SK-N-SH (cell line): ENCODE results near the gene SNCAIP. TPM values are rescaled to one million over a fixed set of nuclear protein-coding genes. Genes with fewer than 3 reads are reported as not detected.

Source experiments
- CTCF ChIA-PET: fragments of 300-600, 350-600 bp; formaldehyde crosslinking; extraction: SDS; loops from one replicate; lab custom pipeline; 2021; lab: Yijun Ruan, JAX
- POLR2A ChIA-PET: fragments of 350-600 bp; sonication (Branson Sonifier 250); formaldehyde crosslinking; extraction: SDS; loops from one replicate; lab custom pipeline; 2020; ENCODE audit warnings: antibody characterized with exemption, inconsistent platforms; lab: Yijun Ruan, JAX
- DNase-seq: peaks from one replicate; pipeline ENCODE4 v3.0.0; 2012
- H2AFZ ChIP-seq: fragments of 200-600 bp; sonication (generic); 2 replicates; pipeline ENCODE4 v1.8.1; 2016; ENCODE audit warnings: antibody characterized with exemption, mild to moderate bottlenecking, low read depth
- H3F3A ChIP-seq: fragments of 200-600 bp; sonication (generic); replicated peaks from 2 replicates; pipeline ENCODE3; 2016; ENCODE audit warnings: antibody characterized with exemption, mild to moderate bottlenecking; ENCODE audit not compliant: insufficient read depth
- H3K27ac ChIP-seq, 2 experiments: fragments of 200-500 bp in 1 of 2; fragments of 200-600 bp in 1 of 2; sonication (Bioruptor generic) in 1 of 2; sonication (generic), shearing (Covaris generic) in 1 of 2; 2 replicates each; pipeline versions ENCODE4 v1.5.1 to v1.6.1; 2014 to 2016; ENCODE audit warnings: low read depth in 2 of 2, inconsistent platforms in 1 of 2, low read length in 1 of 2, mild to moderate bottlenecking in 1 of 2, mixed read lengths in 1 of 2
- H3K27me3 ChIP-seq: fragments of 200-600 bp; sonication (generic), shearing (Covaris generic); 2 replicates; pipeline ENCODE4 v1.6.1; 2016; ENCODE audit warnings: mixed run types; ENCODE audit not compliant: insufficient read depth
- H3K36me3 ChIP-seq, 2 experiments: fragments of 200-500 bp in 1 of 2; fragments of 200-600 bp in 1 of 2; sonication (Bioruptor generic) in 1 of 2; sonication (generic) in 1 of 2; replicated peaks in 1 of 2; 2 replicates each; pipeline versions ENCODE3 to v1.5.1; 2014 to 2016; ENCODE audit warnings: low read length in 1 of 2, mild to moderate bottlenecking in 1 of 2; ENCODE audit not compliant: insufficient read depth in 2 of 2, control insufficient read depth in 1 of 2
- H3K4me1 ChIP-seq, 2 experiments: fragments of 200-500 bp in 1 of 2; fragments of 200-600 bp in 1 of 2; sonication (Bioruptor generic) in 1 of 2; sonication (generic), shearing (Covaris generic) in 1 of 2; 2 replicates each; pipeline versions ENCODE4 v1.5.1 to v1.6.1; 2014 to 2016; ENCODE audit warnings: low read depth in 1 of 2, low read length in 1 of 2, mixed run types in 1 of 2; ENCODE audit not compliant: insufficient read depth in 2 of 2, control insufficient read depth in 1 of 2
- H3K4me2 ChIP-seq: fragments of 200-600 bp; sonication (generic), shearing (Covaris generic); 2 replicates; pipeline ENCODE4 v1.6.1; 2017; ENCODE audit warnings: mixed run types
- H3K4me3 ChIP-seq, 2 experiments: fragments of 200-500 bp in 1 of 2; fragments of 200-600 bp in 1 of 2; sonication (Bioruptor generic) in 1 of 2; sonication (generic), shearing (Covaris generic) in 1 of 2; 2 replicates each; pipeline versions ENCODE4 v1.5.1 to v1.8.1; 2014 to 2016; ENCODE audit warnings: low read depth in 2 of 2, inconsistent platforms in 1 of 2, low read length in 1 of 2, mild to moderate bottlenecking in 1 of 2, mixed read lengths in 1 of 2, moderate library complexity in 1 of 2
- H3K79me2 ChIP-seq: fragments of 200-600 bp; sonication (generic); 2 replicates; pipeline ENCODE4 v1.8.1; 2017; ENCODE audit warnings: mild to moderate bottlenecking; ENCODE audit not compliant: insufficient read depth
- H3K9ac ChIP-seq: fragments of 200-600 bp; sonication (generic); 2 replicates; pipeline ENCODE4 v1.6.1; 2017; ENCODE audit warnings: mixed run types
- H3K9me2 ChIP-seq: fragments of 200-600 bp; sonication (generic); 2 replicates; pipeline ENCODE4 v1.6.1; 2017; ENCODE audit warnings: mixed run types
- H3K9me3 ChIP-seq: fragments of 200-600 bp; sonication (generic); 2 replicates; pipeline ENCODE4 v1.6.1; 2017; ENCODE audit warnings: mixed run types, mild to moderate bottlenecking, moderate library complexity
- H4K20me1 ChIP-seq: fragments of 200-600 bp; sonication (generic); 2 replicates; pipeline ENCODE4 v1.6.1; 2017; ENCODE audit warnings: mild to moderate bottlenecking, mixed run types; ENCODE audit not compliant: insufficient read depth
- CHD2 ChIP-seq: fragments of 150-350 bp; IDR thresholded peaks from 2 replicates; pipeline ENCODE4 v1.6.1; 2018; ENCODE audit warnings: low read length; ENCODE audit not compliant: partially characterized antibody
- CTCF ChIP-seq: fragments of 200-600 bp; sonication (generic); IDR thresholded peaks from 2 replicates; pipeline ENCODE4 v1.6.1; 2017; ENCODE audit warnings: antibody characterized with exemption, mild to moderate bottlenecking, moderate library complexity
- ELF1 ChIP-seq: IDR thresholded peaks from 2 replicates; pipeline ENCODE4 v1.4.0; 2012
- EP300 ChIP-seq, 2 experiments: IDR thresholded peaks; 2 replicates each; pipeline versions ENCODE4 v1.4.0 to v1.6.1; 2012; ENCODE audit warnings: borderline replicate concordance in 1 of 2, low read depth in 1 of 2, low read length in 1 of 2
- FOSL2 ChIP-seq: IDR thresholded peaks from 2 replicates; pipeline ENCODE4 v1.4.0; 2012; ENCODE audit warnings: low read depth, mild to moderate bottlenecking, moderate library complexity, borderline replicate concordance
- FOXM1 ChIP-seq: IDR thresholded peaks from 2 replicates; pipeline ENCODE4 v1.4.0; 2012; ENCODE audit warnings: low read depth, mild to moderate bottlenecking
- GATA2 ChIP-seq: sonication (generic); formaldehyde crosslinking; IDR thresholded peaks from 2 replicates; pipeline ENCODE4 v1.5.0; 2020; ENCODE audit warnings: mild to moderate bottlenecking, missing genetic modification reagents
- JUND ChIP-seq: IDR thresholded peaks from 2 replicates; pipeline ENCODE4 v1.4.0; 2012
- MXI1 ChIP-seq: IDR thresholded peaks from 2 replicates; pipeline ENCODE4 v1.6.1; 2012; ENCODE audit warnings: mild to moderate bottlenecking, low read depth, low read length, improper control_type of control experiment
- NRF1 ChIP-seq: IDR thresholded peaks from 2 replicates; pipeline ENCODE4 v1.6.1; 2012; ENCODE audit warnings: low read depth, mild to moderate bottlenecking, low read length
- RCOR1 ChIP-seq: fragments of 150-350 bp; IDR thresholded peaks from 2 replicates; pipeline ENCODE4 v1.6.1; 2017; ENCODE audit warnings: antibody characterized with exemption, low read length
- RFX5 ChIP-seq: IDR thresholded peaks from 2 replicates; pipeline ENCODE4 v1.6.1; 2012; ENCODE audit warnings: mild to moderate bottlenecking, improper control_type of control experiment, low read length
- RXRA ChIP-seq: IDR thresholded peaks from 2 replicates; pipeline ENCODE4 v1.4.0; 2012; ENCODE audit warnings: low read depth, mild to moderate bottlenecking, borderline replicate concordance
- SMC3 ChIP-seq: IDR thresholded peaks from 2 replicates; pipeline ENCODE4 v1.6.1; 2012; ENCODE audit warnings: low read depth, low read length, improper control_type of control experiment
- TCF12 ChIP-seq: IDR thresholded peaks from 2 replicates; pipeline ENCODE4 v1.4.0; 2012
- TEAD4 ChIP-seq: IDR thresholded peaks from 2 replicates; pipeline ENCODE4 v1.4.0; 2012; ENCODE audit warnings: mild to moderate bottlenecking, borderline replicate concordance; ENCODE audit not compliant: insufficient read depth
- YY1 ChIP-seq: IDR thresholded peaks from 2 replicates; pipeline ENCODE4 v1.4.0; 2012; ENCODE audit warnings: low read depth, mild to moderate bottlenecking
- WGBS: methylation state at CpG from one replicate; pipeline ENCODE4 v1.1.6; 2017; ENCODE audit warnings: low lambda C conversion rate; 5-methylcytosine and 5-hydroxymethylcytosine counted together
- polyA plus RNA-seq, 3 experiments: library from polyadenylated mRNA; depleted of rRNA; stranded (reverse); fragments of >200 nt; gene quantifications; 2 replicates each; pipeline ENCODE4 v1.2.3, GENCODE V29; 2012
- TF ChIP-seq, protein P1 (sequence below): fragments of 150-350 bp; IDR thresholded peaks from 2 replicates; pipeline ENCODE4 v1.6.1; 2016; ENCODE audit warnings: mild to moderate bottlenecking, low read depth, low read length
- TF ChIP-seq, protein P2 (sequence below): fragments of 150-350 bp; IDR thresholded peaks from 2 replicates; pipeline ENCODE4 v1.6.1; 2017; ENCODE audit warnings: antibody characterized with exemption, low read length, low read depth, borderline replicate concordance
- TF ChIP-seq, protein P3 (sequence below): IDR thresholded peaks from 2 replicates; pipeline ENCODE4 v1.4.0; 2012; ENCODE audit warnings: low read depth, borderline replicate concordance

Gene SNCAIP
- polyA plus RNA-seq, 1 of the 3 experiments (the other 2 are of a cell fraction) = not detected

DNA sequence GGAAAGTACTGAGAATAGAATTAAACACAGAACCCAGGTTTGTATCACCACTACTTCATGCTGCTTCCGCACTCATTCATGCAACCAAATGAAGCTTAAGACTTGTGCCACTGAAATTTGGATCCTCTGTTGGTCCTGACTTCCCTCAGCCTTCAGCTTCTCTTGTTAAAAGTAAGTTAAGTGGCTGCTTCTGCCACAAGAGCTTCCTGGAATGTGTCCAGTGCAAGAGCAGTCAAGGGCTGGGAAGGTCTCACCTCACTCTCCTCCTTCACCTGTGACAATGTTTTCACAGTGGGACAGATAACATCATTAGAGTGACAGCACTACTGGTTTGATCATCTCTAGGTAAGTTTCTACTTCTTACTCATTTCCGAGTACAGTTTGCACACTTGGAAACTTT, 7.9 kb downstream of the SNCAIP start:
- DNase-seq = no peak
- 58% methylated on average over 2 of the region's 2 CpGs for WGBS
- no peaks in the 10 kb centered on the region for H3K36me3 ChIP-seq
- H3K27me3 ChIP-seq = no peaks in the 10 kb centered on the region; the same call in 1 of the 2 replicates
- H3K27ac ChIP-seq = no peak overlapping the region
- H3K9me2 ChIP-seq = no peaks in the 10 kb centered on the region
- no peak overlapping the region for H3K9ac ChIP-seq
- H2AFZ ChIP-seq = no peak overlapping the region
- no peaks in the 10 kb centered on the region for H3F3A ChIP-seq
- ChIA-PET POLR2A (interaction anchor here (0.7 kb wide), 1 partner anchor 177 kb away, joined by 4 read pairs; no protein-coding TSS in a partner anchor), CTCF (interaction anchor here (0.7 to 1.2 kb wide), 3 partner anchors 9 to 119 kb away, joined by 3 read pairs; no protein-coding TSS in a partner anchor)
- H4K20me1 ChIP-seq = no peaks in the 10 kb centered on the region
- no peaks in the 10 kb centered on the region for H3K79me2 ChIP-seq
- H3K4me1 ChIP-seq = peaks cover 0 to 9% of the 10 kb centered on the region in 2 experiments; a peak in 1 of 4 replicates
- H3K4me3 ChIP-seq = no peak overlapping the region
- H3K4me2 ChIP-seq = no peak overlapping the region
- H3K9me3 ChIP-seq = no peaks in the 10 kb centered on the region
- TF ChIP-seq EP300 (IDR thresholded peaks at IDR 0.05; ENCODE audit: borderline replicate concordance in 1 of 2, low read depth in 1 of 2, low read length in 1 of 2) = no peak
- TF ChIP-seq, protein P1, sequence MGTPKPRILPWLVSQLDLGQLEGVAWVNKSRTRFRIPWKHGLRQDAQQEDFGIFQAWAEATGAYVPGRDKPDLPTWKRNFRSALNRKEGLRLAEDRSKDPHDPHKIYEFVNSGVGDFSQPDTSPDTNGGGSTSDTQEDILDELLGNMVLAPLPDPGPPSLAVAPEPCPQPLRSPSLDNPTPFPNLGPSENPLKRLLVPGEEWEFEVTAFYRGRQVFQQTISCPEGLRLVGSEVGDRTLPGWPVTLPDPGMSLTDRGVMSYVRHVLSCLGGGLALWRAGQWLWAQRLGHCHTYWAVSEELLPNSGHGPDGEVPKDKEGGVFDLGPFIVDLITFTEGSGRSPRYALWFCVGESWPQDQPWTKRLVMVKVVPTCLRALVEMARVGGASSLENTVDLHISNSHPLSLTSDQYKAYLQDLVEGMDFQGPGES = no peak
- no peak for TF ChIP-seq SMC3
- no peak for TF ChIP-seq YY1
- no peak for TF ChIP-seq FOSL2
- no peak for TF ChIP-seq CTCF
- TF ChIP-seq GATA2 (CRISPR knock-in tag) = no peak
- TF ChIP-seq NRF1 = no peak
- no peak for TF ChIP-seq JUND
- no peak for TF ChIP-seq RCOR1
- no peak for TF ChIP-seq RFX5
- TF ChIP-seq FOXM1 = no peak
- TF ChIP-seq TCF12 = no peak
- no peak for TF ChIP-seq ELF1
- TF ChIP-seq, protein P2, sequence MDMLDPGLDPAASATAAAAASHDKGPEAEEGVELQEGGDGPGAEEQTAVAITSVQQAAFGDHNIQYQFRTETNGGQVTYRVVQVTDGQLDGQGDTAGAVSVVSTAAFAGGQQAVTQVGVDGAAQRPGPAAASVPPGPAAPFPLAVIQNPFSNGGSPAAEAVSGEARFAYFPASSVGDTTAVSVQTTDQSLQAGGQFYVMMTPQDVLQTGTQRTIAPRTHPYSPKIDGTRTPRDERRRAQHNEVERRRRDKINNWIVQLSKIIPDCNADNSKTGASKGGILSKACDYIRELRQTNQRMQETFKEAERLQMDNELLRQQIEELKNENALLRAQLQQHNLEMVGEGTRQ = no peak

GRCh38 chr5:122321921-122322320, 9.9 kb downstream of the SNCAIP start:
- 35% methylated on average over 2 of the region's 2 CpGs for WGBS
- Histone ChIP-seq H3K27me3 (no peaks in the 10 kb centered on the region; the same call in 1 of the 2 replicates), H3K9me2 (no peaks in the 10 kb centered on the region), H3K79me2 (no peaks in the 10 kb centered on the region), H2AFZ (no peak overlapping the region), H3K27ac (no peak overlapping the region), H3K4me3 (no peak overlapping the region)
- POLR2A ChIA-PET = no interaction called here
- no peak for TF ChIP-seq RXRA
- TF ChIP-seq, protein P3, sequence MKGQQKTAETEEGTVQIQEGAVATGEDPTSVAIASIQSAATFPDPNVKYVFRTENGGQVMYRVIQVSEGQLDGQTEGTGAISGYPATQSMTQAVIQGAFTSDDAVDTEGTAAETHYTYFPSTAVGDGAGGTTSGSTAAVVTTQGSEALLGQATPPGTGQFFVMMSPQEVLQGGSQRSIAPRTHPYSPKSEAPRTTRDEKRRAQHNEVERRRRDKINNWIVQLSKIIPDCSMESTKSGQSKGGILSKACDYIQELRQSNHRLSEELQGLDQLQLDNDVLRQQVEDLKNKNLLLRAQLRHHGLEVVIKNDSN = no peak
- TF ChIP-seq TCF12 = no peak
- TF ChIP-seq MXI1 = no peak
- TF ChIP-seq EP300 (IDR thresholded peaks at IDR 0.05; ENCODE audit: borderline replicate concordance in 1 of 2, low read depth in 1 of 2, low read length in 1 of 2) = no peak
- no peak for TF ChIP-seq TEAD4
- no peak for TF ChIP-seq YY1
- TF ChIP-seq CHD2 = no peak
- TF ChIP-seq, all 33 proteins: peak for 0
- Histone ChIP-seq H3F3A (no peaks in the 10 kb centered on the region), H3K4me2 (no peak overlapping the region), H3K36me3 (no peaks in the 10 kb centered on the region), H3K9ac (no peak overlapping the region), H3K9me3 (no peaks in the 10 kb centered on the region), H4K20me1 (no peaks in the 10 kb centered on the region), H3K4me1 (peaks cover 0 to 2% of the 10 kb centered on the region in 2 experiments; a peak in 1 of 4 replicates)
- CTCF ChIA-PET = interaction anchor here (1.3 kb wide), 1 partner anchor 126 kb away, joined by 7 read pairs; no protein-coding TSS in a partner anchor
- no peak for DNase-seq
